H1 (cell line): Measurements from ENCODE around the gene DUS1L. TPM values are rescaled to one million over a fixed set of nuclear protein-coding genes. Genes with fewer than 3 reads are reported as not detected.

ENCODE experiments used
- ASH2L ChIP-seq: fragments of 200-600, 300-600 bp; sonication (generic); IDR thresholded peaks from one replicate; pipeline ENCODE4 v1.7.1; 2017; ENCODE audit warnings: low read length
- CHD7 ChIP-seq: fragments of 300-600 bp; sonication (generic); IDR thresholded peaks from 2 replicates; pipeline ENCODE4 v1.7.1; 2012; ENCODE audit warnings: low read length, moderate library complexity, mild to moderate bottlenecking, inconsistent platforms; ENCODE audit not compliant: insufficient replicate concordance
- EGR1 ChIP-seq: IDR thresholded peaks from 2 replicates; pipeline ENCODE4 v1.6.1; 2011; ENCODE audit warnings: low read depth, low read length, borderline replicate concordance
- GTF2F1 ChIP-seq: IDR thresholded peaks from 2 replicates; pipeline ENCODE4 v1.6.1; 2012; ENCODE audit warnings: low read depth, low read length, improper control_type of control experiment, borderline replicate concordance
- HDAC6 ChIP-seq: IDR thresholded peaks from one replicate; pipeline ENCODE4 v1.7.1; 2012; ENCODE audit warnings: low read depth, mild to moderate bottlenecking, inconsistent platforms, low read length, moderate library complexity
- KDM1A ChIP-seq: fragments of 200-600, 300-600 bp; sonication (generic); IDR thresholded peaks from 2 replicates; pipeline ENCODE4 v1.7.1; 2016; ENCODE audit warnings: mild to moderate bottlenecking, low read length, borderline replicate concordance
- NANOG ChIP-seq: IDR thresholded peaks from 2 replicates; pipeline ENCODE4 v1.6.1; 2011; ENCODE audit warnings: low read length, low read depth, mild to moderate bottlenecking, inconsistent platforms; ENCODE audit not compliant: insufficient read depth, poor library complexity, severe bottlenecking
- PHF8 ChIP-seq: fragments of 200-600 bp; sonication (generic); conservative IDR thresholded peaks from 2 replicates; pipeline ENCODE4 v1.7.1; 2012; ENCODE audit warnings: low read depth, mild to moderate bottlenecking, inconsistent platforms, low read length, moderate library complexity
- SAP30 ChIP-seq: fragments of 300-600 bp; sonication (generic); IDR thresholded peaks from 2 replicates; pipeline ENCODE4 v1.7.1; 2012; ENCODE audit warnings: low read length, moderate library complexity, mild to moderate bottlenecking, inconsistent platforms; ENCODE audit not compliant: insufficient read depth, insufficient replicate concordance
- SIN3A ChIP-seq, 2 experiments: IDR thresholded peaks in 1 of 2; conservative IDR thresholded peaks in 1 of 2; 2 replicates each; pipeline ENCODE4 v1.6.1; 2011 to 2012; ENCODE audit warnings: low read length in 2 of 2, improper control_type of control experiment in 1 of 2, low read depth in 1 of 2, mild to moderate bottlenecking in 1 of 2
- SIX5 ChIP-seq: IDR thresholded peaks from 2 replicates; pipeline ENCODE4 v1.6.1; 2011; ENCODE audit warnings: mild to moderate bottlenecking, low read depth, low read length
- TAF1 ChIP-seq: IDR thresholded peaks from 2 replicates; pipeline ENCODE4 v1.6.1; 2011; ENCODE audit warnings: mild to moderate bottlenecking, low read depth, low read length
- polyA plus RNA-seq, 7 experiments: library from polyadenylated mRNA; depleted of rRNA in 3 of 7; stranded (reverse) in 5 of 7; unstranded in 2 of 7; fragments of >200 nt in 5 of 7; fragments of 200-250 nt in 2 of 7; gene quantifications; 1 replicate in 5 of 7; 2 replicates in 1 of 7; 4 replicates in 1 of 7; pipeline versions ENCODE4 v1.2.1 to v1.2.3, GENCODE V29; 2011 to 2013; ENCODE audit warnings: missing spikeins in 2 of 7, mixed read lengths in 2 of 7
- total RNA-seq: library from RNA; stranded (reverse); fragmentation: NEBNext Ultra II Directional; extraction: Animal tissue kit (Norgen Biotek cat#: 25700); gene quantifications from 2 replicates; pipeline ENCODE4 v1.2.1, GENCODE V29; 2021

DUS1L gene
- total and polyA plus RNA-seq, 2 of the 8 experiments (the other 6 are each of a cell fraction or from before 2014, with no cell fraction given), result 34.5 to 69.1 TPM

GRCh38 chr17:82047379-82047778 is 18.2 kb downstream of the DUS1L start (continued):
- TF ChIP-seq CHD7, result no peak
- no peak for TF ChIP-seq SIN3A (conservative IDR thresholded peaks at IDR 0.05 in 1 of 2, IDR thresholded peaks at IDR 0.05 in 1 of 2; ENCODE audit: low read depth in 1 of 2, low read length in 2 of 2)
- no peak for TF ChIP-seq HDAC6
- no peak for TF ChIP-seq SIX5
- no peak for TF ChIP-seq GTF2F1
- no peak for TF ChIP-seq NANOG
- TF ChIP-seq PHF8, result no peak
- no peak for TF ChIP-seq TAF1
- TF ChIP-seq ASH2L, result no peak
- no peak for TF ChIP-seq KDM1A
- TF ChIP-seq SAP30, result no peak
- TF ChIP-seq EGR1, result no peak
